Testis (tissue), 3 donors: Measurements from ENCODE around the gene MTPN. TPM values are rescaled to one million over a fixed set of nuclear protein-coding genes. Genes with fewer than 3 reads are reported as not detected.

Experiments
- DNase-seq: peaks from one replicate; pipeline ENCODE4 v3.0.0-alpha.2; 2019
- H3K27ac ChIP-seq, 2 donors: fragments of 200-600 bp; sonication (generic); one replicate each; pipeline ENCODE4 v1.5.1; 2019
- H3K27me3 ChIP-seq: fragments of 200-600 bp; sonication (generic); one replicate; pipeline ENCODE4 v1.5.1; 2019
- H3K36me3 ChIP-seq: fragments of 200-600 bp; sonication (generic); one replicate; pipeline ENCODE4 v1.5.1; 2017; ENCODE audit warnings: low read depth; ENCODE audit errors: missing control alignments
- H3K4me1 ChIP-seq: fragments of 200-600 bp; sonication (generic); one replicate; pipeline ENCODE4 v1.5.1; 2019
- H3K4me3 ChIP-seq, 2 donors: fragments of 200-600 bp; sonication (generic); one replicate each; pipeline ENCODE4 v1.5.1; 2017 to 2019
- H3K9me3 ChIP-seq: fragments of 200-600 bp; sonication (generic); one replicate; pipeline ENCODE4 v1.5.1; 2017
- POLR2A ChIP-seq: fragments of 450-650 bp; IDR thresholded peaks from one replicate; pipeline ENCODE4 v1.6.1; 2017; ENCODE audit warnings: antibody characterized with exemption, mild to moderate bottlenecking, moderate library complexity
- WGBS, 2 donors: methylation state at CpG; one replicate each; pipeline ENCODE4 v1.1.5; 2018; 5-methylcytosine and 5-hydroxymethylcytosine counted together
- intact Hi-C: fragments of 100-400 bp; cut with DNase I; formaldehyde crosslinking; loops from one replicate; pipeline ENCODE4 v1.15.1; 2023; ENCODE audit warnings: low total_unique reads
- polyA plus RNA-seq: library from polyadenylated mRNA; stranded (reverse); fragments of 350-450 nt; fragmentation: Illumina TruSeq; extraction: RNeasy Lipid Tissue Mini Kit (QIAGEN cat#74804); gene quantifications from one replicate; pipeline ENCODE4 v1.2.3, GENCODE V29; 2014; ENCODE audit warnings: low read depth, low replicate concordance; ENCODE audit not compliant: insufficient read depth
- total RNA-seq, 2 donors: library from RNA; depleted of rRNA; stranded (reverse); fragments of >200 nt; gene quantifications; one replicate each; pipeline ENCODE4 v1.2.3, GENCODE V29; 2016
- TF ChIP-seq, protein P1 (sequence below), 3 experiments: fragments of 450-650 bp in 2 of 3; fragments of 200-600 bp in 1 of 3; sonication (generic) in 1 of 3; IDR thresholded peaks; one replicate each; pipeline ENCODE4 v1.5.1; 2016 to 2019; ENCODE audit warnings: antibody characterized with exemption in 3 of 3, mild to moderate bottlenecking in 2 of 3, moderate library complexity in 1 of 3

The MTPN gene
- total and polyA plus RNA-seq, 3 donors from 2014 or later, result 141 to 144 (median 142) TPM

DNA sequence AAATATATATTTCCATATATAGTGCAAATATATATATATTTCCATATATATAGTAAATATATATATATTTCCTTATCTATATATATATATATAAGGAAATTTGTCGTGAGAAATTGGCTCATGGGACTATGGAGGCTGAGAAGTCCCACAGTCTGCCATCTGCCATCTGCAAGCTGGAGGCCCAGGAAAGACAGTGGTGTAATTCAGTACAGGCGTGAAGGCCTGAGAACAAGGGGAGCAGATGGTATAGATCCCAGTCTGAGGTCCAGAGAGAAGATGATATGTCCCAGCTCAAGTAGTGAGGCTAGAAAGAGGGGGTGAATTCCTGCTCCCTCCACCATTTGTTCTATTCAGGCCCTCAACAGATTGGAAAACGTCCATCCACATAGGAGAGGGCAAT is 78.9 kb downstream of the MTPN start:
- Histone ChIP-seq H3K36me3 (no peaks in the 10 kb centered on the region), H3K4me3 (no peak overlapping the region), H3K9me3 (no peaks in the 10 kb centered on the region), H3K4me1 (no peaks in the 10 kb centered on the region), H3K27ac (no peak overlapping the region), H3K27me3 (no peaks in the 10 kb centered on the region)
- 76 to 81% methylated on average over 3 of the region's 3 CpGs for WGBS, 2 donors
- DNase-seq, result no peak
- TF ChIP-seq POLR2A, result no peak
- TF ChIP-seq, protein P1, sequence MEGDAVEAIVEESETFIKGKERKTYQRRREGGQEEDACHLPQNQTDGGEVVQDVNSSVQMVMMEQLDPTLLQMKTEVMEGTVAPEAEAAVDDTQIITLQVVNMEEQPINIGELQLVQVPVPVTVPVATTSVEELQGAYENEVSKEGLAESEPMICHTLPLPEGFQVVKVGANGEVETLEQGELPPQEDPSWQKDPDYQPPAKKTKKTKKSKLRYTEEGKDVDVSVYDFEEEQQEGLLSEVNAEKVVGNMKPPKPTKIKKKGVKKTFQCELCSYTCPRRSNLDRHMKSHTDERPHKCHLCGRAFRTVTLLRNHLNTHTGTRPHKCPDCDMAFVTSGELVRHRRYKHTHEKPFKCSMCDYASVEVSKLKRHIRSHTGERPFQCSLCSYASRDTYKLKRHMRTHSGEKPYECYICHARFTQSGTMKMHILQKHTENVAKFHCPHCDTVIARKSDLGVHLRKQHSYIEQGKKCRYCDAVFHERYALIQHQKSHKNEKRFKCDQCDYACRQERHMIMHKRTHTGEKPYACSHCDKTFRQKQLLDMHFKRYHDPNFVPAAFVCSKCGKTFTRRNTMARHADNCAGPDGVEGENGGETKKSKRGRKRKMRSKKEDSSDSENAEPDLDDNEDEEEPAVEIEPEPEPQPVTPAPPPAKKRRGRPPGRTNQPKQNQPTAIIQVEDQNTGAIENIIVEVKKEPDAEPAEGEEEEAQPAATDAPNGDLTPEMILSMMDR (IDR thresholded peaks at IDR 0.05), result no peak
- intact Hi-C loops, result no loop called here

DNA sequence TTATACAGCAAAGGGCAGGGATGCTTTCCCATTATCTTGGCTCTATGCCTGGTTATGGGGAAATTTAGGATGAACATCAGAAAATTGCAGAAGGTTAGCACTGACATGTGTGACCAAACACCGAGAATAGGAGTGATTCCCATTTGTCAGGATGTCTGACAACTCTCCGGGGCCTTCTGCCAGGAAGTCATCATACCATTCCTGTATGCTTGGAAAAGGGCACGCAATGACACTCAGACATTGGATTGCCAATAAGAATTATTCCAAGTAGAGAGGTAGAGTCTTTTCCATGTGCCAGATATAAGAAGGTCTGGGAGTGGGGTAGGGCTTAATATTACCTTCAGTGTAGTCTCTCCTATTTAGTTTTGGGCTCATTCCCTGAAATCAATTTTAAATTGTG is 82.3 kb downstream of the MTPN start:
- H3K4me3 ChIP-seq, result no peak overlapping the region
- no peak for DNase-seq
- no peak for TF ChIP-seq POLR2A
- TF ChIP-seq, protein P1 (IDR thresholded peaks at IDR 0.05), result no peak
- no peak overlapping the region for H3K27ac ChIP-seq
- H3K9me3 ChIP-seq, result no peaks in the 10 kb centered on the region
- H3K36me3 ChIP-seq, result no peaks in the 10 kb centered on the region
- intact Hi-C loops, result no loop called here
- H3K4me1 ChIP-seq, result no peaks in the 10 kb centered on the region
- no peaks in the 10 kb centered on the region for H3K27me3 ChIP-seq
- 88 to 91% methylated on average over 3 of the region's 3 CpGs for WGBS, 2 donors

DNA sequence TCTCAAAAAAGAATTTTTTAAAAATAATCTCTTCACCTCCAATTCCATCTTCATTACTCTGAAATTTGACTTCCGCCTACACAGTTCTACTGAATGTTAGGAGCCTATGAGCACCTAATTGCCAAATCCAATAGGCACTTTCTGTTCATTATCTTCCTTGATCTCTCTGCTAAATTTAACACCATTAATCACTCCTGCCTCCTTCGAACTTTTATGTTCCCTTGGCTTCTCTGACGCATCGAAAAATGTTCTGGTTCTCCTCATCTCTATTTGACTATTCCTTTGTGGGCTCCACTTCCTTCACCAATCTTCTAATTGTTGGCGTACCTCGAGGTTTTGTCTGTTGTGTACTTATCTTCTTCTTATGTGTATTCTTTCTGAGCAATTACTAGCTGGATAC is 87.3 kb downstream of the MTPN start:
- TF ChIP-seq, protein P1 (IDR thresholded peaks at IDR 0.05), result no peak
- no peak for TF ChIP-seq POLR2A
- Histone ChIP-seq H3K36me3 (no peaks in the 10 kb centered on the region), H3K4me3 (no peak overlapping the region), H3K4me1 (no peaks in the 10 kb centered on the region), H3K9me3 (no peaks in the 10 kb centered on the region), H3K27me3 (no peaks in the 10 kb centered on the region), H3K27ac (no peak overlapping the region)
- 86 to 88% methylated on average over 6 of the region's 6 CpGs for WGBS, 2 donors
- DNase-seq, result no peak
- intact Hi-C loops, result no loop called here

DNA sequence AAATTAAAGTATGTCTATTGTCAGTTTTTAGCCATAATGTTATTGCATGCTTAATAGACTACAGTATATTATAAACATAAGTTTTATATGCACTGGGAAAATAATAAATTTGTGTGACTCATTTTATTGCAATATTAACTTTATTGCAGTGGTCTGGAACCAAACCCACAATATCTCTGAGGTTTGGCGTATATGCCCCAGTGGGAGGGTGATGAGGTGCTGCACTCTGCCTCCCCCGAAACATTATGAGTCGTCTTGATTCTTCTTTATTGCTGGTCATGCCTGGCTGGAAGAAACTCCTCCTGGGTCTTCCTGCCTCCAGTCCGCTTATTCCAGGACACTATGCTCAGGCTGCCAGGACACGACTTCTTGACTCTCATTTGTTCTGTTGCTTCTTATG is 88.4 kb downstream of the MTPN start:
- H3K36me3 ChIP-seq, result no peaks in the 10 kb centered on the region
- no peak overlapping the region for H3K27ac ChIP-seq
- no peak overlapping the region for H3K4me3 ChIP-seq
- intact Hi-C loops, result no loop called here
- no peaks in the 10 kb centered on the region for H3K9me3 ChIP-seq
- TF ChIP-seq POLR2A, result no peak
- TF ChIP-seq, protein P1 (IDR thresholded peaks at IDR 0.05), result no peak
- WGBS, 2 donors, result 83 to 89% methylated on average over 5 of the region's 5 CpGs
- DNase-seq, result no peak
- H3K4me1 ChIP-seq, result no peaks in the 10 kb centered on the region
- no peaks in the 10 kb centered on the region for H3K27me3 ChIP-seq

DNA sequence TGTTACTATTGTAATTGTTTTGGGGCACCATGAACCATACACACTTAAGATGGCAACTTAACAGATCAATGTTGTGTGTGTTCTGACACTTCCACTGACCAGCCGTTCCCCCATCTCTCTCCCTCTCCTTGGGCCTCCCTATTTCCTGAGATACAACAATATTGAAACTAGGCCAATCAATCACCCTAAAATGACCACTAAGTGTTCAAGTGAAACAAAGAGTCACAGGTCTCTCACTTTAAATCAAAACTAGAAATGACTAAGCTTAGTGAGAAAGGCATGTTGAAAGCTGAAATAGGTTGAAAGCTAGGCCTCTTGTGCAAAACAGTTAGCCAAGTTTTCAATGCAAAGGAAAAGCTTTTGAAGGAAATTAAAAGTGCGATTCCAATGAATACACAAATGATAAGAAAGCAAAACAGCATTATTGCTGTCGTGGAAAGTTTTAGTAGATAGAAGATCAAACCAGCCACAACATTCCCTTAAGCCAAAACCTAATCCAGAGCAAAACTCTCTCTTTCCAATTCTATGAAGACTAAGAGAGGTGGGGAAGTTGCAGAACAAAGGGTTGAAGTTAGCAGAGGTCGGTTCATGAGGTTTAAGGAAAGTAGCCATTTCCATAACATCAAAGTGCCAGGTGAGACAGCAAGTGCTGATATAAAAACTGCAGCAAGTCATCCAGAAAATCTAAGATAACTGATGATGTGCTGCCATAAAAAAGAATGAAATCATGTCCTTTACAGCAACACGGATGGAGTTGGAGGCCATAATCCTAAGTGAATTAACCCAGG is 90.6 kb downstream of the MTPN start:
- no peak overlapping the region for H3K27ac ChIP-seq
- H3K9me3 ChIP-seq, result no peaks in the 10 kb centered on the region
- TF ChIP-seq POLR2A, result no peak
- TF ChIP-seq, protein P1 (IDR thresholded peaks at IDR 0.05), result no peak
- 84 to 93% methylated on average over 5 of the region's 5 CpGs for WGBS, 2 donors
- H3K4me3 ChIP-seq, result no peak overlapping the region
- no peaks in the 10 kb centered on the region for H3K4me1 ChIP-seq
- no peaks in the 10 kb centered on the region for H3K27me3 ChIP-seq
- DNase-seq, result no peak
- no peaks in the 10 kb centered on the region for H3K36me3 ChIP-seq
- intact Hi-C loops, result no loop called here
